Memory B cell (primary cell): ENCODE data around the gene CYP3A4.
"Not testable (repeated sequence)": the region's sequence is repeated elsewhere in the genome, so short reads cannot be mapped to it uniquely, and the experiment has no call there.

Experiments used
- ATAC-seq: fragments of 150-1000 bp; cut with Tn5 transposase; 2 replicates; pipeline ENCODE4 v1.10.0; 2021; ENCODE audit warnings: low read depth, mild to moderate bottlenecking, moderate library complexity
- DNase-seq, 2 donors: peaks; one replicate each; pipeline ENCODE4 v3.0.0; 2022; ENCODE audit warnings: low spot score in 2 of 2
- H3K27ac Mint-ChIP-seq: one replicate; pipeline ENCODE4 v1.8.0; 2022; ENCODE audit warnings: mild to moderate bottlenecking, moderate library complexity, mixed read lengths
- H3K27me3 Mint-ChIP-seq: one replicate; pipeline ENCODE4 v1.8.0; 2022; ENCODE audit warnings: mixed read lengths
- H3K36me3 Mint-ChIP-seq: one replicate; pipeline ENCODE4 v1.8.0; 2022; ENCODE audit warnings: mild to moderate bottlenecking, mixed read lengths
- H3K4me1 Mint-ChIP-seq: one replicate; pipeline ENCODE4 v1.8.0; 2022; ENCODE audit warnings: mixed read lengths
- H3K4me3 Mint-ChIP-seq: one replicate; pipeline ENCODE4 v1.8.0; 2022; ENCODE audit warnings: mild to moderate bottlenecking, moderate library complexity, mixed read lengths
- H3K9me3 Mint-ChIP-seq: one replicate; pipeline ENCODE4 v1.8.0; 2022; ENCODE audit warnings: mixed read lengths

Gene CYP3A4

DNA sequence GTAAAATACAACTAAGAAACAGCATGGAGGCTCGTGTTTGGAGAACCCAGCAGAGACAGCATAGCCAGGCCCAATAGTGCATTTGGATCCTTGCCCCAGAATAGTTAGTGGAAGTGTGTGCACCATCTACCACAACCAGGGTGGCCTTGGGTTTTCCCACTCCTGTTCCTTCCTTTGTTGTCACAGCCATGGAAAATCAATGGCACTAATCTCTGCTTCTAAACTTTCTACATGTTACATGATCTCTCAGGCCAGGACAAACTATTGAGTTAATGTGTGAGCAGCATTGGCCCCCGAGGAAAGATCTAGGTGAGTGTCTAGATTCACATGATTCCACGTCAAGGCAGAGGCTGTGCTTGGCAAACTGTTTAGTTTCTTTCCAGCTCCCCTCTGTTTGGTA lies 51.0 kb downstream of the CYP3A4 start:
- DNase-seq (no peak), ATAC-seq (no peak)
- peaks cover 4% of the 10 kb centered on the region for H3K27me3 Mint-ChIP-seq
- peaks cover 2% of the 10 kb centered on the region for H3K36me3 Mint-ChIP-seq
- H3K9me3 Mint-ChIP-seq, result no peaks in the 10 kb centered on the region
- H3K4me1 Mint-ChIP-seq, result no peaks in the 10 kb centered on the region
- H3K4me3 Mint-ChIP-seq, result no peak overlapping the region
- no peak overlapping the region for H3K27ac Mint-ChIP-seq

DNA sequence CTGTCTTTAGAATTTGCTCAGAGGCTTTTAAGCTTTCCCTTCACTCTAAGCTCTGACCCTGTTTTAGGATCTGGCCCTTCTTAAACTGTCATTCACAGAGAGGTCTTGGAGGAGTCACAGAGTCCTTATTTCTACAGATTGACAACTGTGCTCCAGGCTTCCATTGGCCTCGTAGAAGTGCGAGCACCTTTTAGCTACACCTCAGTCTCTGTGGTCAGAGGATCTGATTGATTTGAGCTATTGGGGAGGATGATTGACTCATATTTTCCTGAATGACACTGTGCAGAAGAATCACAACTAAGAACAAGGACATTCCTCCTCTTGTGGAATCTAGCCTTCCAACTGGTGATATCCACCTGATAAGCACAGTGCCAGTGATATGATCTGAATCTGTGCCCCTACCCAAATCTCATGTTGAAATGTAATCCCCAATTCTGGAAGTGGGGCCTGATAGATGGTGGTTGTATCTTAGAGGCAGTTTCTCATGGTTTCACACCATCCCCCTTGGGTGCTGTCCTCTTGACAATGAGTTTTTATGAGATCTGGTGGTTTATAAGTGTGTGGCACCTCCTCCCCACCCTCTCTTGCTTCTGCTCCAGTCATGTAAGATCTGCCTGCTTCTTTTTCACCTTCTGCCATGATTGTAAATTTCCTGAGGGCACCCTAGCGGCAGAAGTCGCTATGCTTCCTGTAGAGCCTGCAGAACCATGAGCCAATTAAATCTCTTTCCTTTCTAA lies 52.2 kb downstream of the CYP3A4 start:
- Mint-ChIP-seq H3K9me3 (no peaks in the 10 kb centered on the region), H3K27ac (no peak overlapping the region), H3K4me1 (no peaks in the 10 kb centered on the region), H3K4me3 (no peak overlapping the region), H3K36me3 (peaks cover 1% of the 10 kb centered on the region), H3K27me3 (peaks cover 4% of the 10 kb centered on the region)
- no peak for ATAC-seq
- no peak for DNase-seq

DNA sequence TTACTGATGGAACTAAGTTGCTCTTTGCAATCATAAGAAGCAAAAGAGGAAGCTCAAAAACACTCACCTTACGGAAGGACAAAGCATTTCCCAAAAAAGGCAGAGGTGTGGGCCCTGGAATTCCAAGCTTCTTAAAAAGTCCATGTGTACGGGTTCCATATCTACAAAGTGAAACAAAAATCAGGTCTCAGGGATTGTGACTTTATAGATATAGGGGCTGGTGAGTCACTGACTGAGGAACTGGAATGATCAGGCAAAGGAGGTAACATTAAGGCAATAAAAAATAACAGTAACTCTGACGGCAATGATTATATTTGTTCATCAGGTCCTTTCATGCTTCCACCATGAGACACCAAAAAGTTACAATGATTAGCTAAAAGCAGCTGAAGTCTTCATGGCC lies 53.0 kb downstream of the CYP3A4 start:
- H3K4me1 Mint-ChIP-seq, result no peaks in the 10 kb centered on the region
- ATAC-seq (no peak), DNase-seq (no peak)
- H3K27me3 Mint-ChIP-seq, result peaks cover 4% of the 10 kb centered on the region
- no peak overlapping the region for H3K27ac Mint-ChIP-seq
- no peaks in the 10 kb centered on the region for H3K36me3 Mint-ChIP-seq
- H3K9me3 Mint-ChIP-seq, result no peaks in the 10 kb centered on the region
- H3K4me3 Mint-ChIP-seq, result no peak overlapping the region

DNA sequence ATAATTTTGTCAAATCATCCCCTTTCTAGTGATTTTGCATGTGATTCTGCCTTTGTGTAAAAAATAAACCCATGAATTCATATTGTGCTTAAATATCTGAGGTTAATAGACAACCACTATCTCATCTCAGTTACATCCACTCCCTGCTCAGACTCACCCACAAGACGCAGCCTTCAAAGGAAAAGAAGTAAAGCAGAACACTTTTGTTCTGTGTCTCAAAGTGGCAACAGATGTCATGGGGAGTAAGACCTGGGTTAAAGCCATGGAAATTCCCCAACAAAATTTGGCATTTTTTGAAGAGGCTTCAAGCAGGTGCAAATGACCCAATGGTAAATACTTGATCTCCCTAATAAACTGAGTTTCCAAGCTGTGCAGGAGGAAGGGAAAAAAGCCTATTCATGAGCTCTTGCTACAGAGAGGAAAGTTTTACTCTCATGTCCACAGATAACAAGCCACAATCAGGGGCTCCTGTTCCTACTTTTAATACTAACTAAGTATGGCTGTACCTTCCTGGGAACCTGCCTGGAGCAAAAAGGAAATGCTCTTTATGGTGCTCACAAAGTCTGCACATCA lies 53.7 kb downstream of the CYP3A4 start:
- Mint-ChIP-seq H3K27ac (no peak overlapping the region), H3K27me3 (peaks cover under 1% of the 10 kb centered on the region), H3K36me3 (no peaks in the 10 kb centered on the region), H3K4me1 (no peaks in the 10 kb centered on the region), H3K4me3 (no peak overlapping the region), H3K9me3 (no peaks in the 10 kb centered on the region)
- DNase-seq (no peak), ATAC-seq (no peak)

DNA sequence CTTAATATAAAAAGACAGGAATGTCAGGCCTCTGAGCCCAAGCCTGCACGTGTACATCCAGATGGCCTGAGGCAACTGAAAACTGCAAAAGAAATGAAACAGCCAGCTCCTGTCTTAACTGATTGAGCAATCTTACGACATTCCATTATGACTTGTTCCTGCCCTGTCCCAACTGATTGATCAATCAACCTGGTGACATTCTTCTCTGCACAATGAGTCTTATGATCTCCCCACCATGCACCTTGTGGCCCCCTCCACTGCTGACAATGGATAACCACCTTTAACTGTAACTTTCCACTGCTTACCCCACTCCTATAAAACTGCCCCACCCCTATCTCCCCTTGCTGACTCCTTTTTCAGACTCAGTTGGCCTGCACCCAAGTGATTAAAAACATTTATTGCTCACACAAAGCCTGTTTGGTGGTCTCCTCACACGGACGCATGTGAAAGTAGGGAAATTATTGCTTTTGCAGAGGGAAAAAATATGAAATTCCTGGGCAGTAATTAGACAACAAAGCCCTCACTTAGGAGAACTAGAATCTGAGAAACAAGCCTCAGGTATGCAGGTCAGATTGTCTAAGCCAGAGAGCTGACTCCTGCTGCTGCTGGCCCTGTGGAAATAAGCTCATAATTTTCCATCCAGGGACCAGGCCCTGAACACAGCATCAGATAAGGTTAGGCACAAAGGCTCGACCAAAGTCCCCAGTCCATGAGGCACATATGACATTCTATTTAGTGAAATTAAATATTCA lies 54.3 kb downstream of the CYP3A4 start:
- H3K9me3 Mint-ChIP-seq, result no peaks in the 10 kb centered on the region
- no peak overlapping the region for H3K4me3 Mint-ChIP-seq
- no peaks in the 10 kb centered on the region for H3K36me3 Mint-ChIP-seq
- H3K4me1 Mint-ChIP-seq, result no peaks in the 10 kb centered on the region
- H3K27me3 Mint-ChIP-seq, result no peaks in the 10 kb centered on the region
- no peak overlapping the region for H3K27ac Mint-ChIP-seq
- ATAC-seq (no peak), DNase-seq (no peak)

DNA sequence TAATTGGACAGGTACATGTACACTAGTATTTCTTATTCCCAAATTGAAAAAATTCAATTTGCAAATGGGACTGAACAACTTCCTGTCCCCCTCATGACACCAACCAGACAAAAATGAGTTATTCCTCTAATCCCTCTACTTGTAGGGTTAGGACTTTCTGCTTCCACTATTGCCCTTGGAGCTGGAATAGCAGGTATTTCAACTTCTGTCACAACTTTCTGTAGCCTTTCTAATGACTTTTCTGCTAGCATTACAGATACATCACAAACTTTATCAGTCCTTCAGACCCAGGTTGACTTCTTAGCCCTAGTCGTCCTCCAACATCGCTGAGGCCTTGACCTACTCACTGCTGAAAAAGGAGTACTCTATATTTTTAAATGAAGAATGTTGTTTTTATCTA lies 55.4 kb downstream of the CYP3A4 start:
- H3K4me1 Mint-ChIP-seq, result no peaks in the 10 kb centered on the region
- no peak overlapping the region for H3K4me3 Mint-ChIP-seq
- H3K27me3 Mint-ChIP-seq, result peaks cover 7% of the 10 kb centered on the region
- DNase-seq (no peak), ATAC-seq (no peak)
- H3K36me3 Mint-ChIP-seq, result peaks cover 5% of the 10 kb centered on the region
- no peaks in the 10 kb centered on the region for H3K9me3 Mint-ChIP-seq
- no peak overlapping the region for H3K27ac Mint-ChIP-seq

DNA sequence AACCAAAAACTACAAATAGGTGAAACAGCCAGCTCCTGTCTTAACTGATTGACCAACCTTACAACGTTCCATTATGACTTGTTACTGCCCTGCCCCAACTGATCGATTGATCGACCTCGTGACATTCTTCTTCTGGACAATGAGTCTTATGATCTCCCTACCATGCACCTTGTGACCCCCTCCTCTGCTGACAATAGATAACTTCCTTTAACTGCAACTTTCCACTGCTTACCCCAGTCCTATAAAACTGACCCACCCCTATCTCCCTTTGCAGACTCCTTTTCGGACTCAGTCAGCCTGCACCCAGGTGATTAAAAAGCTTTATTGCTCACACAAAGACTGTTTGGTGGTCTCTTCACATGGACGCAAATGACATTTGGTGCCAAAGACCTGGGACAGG lies 60.8 kb downstream of the CYP3A4 start:
- not testable (repeated sequence) for H3K27me3 Mint-ChIP-seq, ATAC-seq, H3K36me3 Mint-ChIP-seq, H3K4me3 Mint-ChIP-seq, H3K27ac Mint-ChIP-seq, DNase-seq, H3K4me1 Mint-ChIP-seq, H3K9me3 Mint-ChIP-seq

DNA sequence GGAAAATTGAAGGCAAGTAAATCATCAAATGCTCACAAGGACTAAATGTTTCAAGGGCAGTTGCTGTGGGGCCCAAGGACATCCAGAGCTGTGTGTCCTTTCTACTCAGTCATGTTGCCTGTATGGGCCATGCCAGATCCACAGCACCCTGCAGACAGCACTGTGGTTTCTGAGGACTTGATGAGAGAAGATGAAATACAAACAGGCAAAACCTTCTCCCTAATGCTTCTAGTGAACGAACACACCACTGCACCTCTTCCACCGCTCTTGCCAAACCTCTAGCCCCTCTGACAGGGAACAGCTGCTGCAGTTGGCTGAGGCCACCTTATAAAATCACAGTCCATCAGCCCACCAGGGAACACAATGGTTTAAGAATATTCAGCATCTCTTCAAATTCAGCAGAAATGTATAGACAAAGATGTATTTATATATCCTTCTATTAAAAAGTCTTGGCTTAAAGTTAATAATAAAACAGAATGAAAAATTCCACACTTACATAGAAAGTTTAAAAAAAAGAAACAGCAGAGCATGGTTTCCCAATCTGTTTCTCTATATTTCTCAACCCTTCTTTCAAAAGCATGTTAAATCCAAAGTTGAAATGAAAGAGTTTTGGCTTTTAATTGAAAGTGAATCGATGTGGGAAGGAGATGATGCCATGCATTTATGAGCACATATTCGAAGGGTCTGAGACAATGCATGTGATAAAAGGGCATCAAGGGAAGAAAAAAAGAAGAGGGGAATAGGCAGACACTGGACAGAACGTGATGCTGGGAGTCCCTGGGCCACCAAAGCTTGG lies 63.0 kb downstream of the CYP3A4 start:
- H3K4me1 Mint-ChIP-seq, result no peaks in the 10 kb centered on the region
- ATAC-seq, result no peak
- H3K4me3 Mint-ChIP-seq, result no peak overlapping the region
- no peak overlapping the region for H3K27ac Mint-ChIP-seq
- peaks cover 4% of the 10 kb centered on the region for H3K9me3 Mint-ChIP-seq
- peaks cover 5% of the 10 kb centered on the region for H3K36me3 Mint-ChIP-seq
- no peak for DNase-seq
- peaks cover 9% of the 10 kb centered on the region for H3K27me3 Mint-ChIP-seq

DNA sequence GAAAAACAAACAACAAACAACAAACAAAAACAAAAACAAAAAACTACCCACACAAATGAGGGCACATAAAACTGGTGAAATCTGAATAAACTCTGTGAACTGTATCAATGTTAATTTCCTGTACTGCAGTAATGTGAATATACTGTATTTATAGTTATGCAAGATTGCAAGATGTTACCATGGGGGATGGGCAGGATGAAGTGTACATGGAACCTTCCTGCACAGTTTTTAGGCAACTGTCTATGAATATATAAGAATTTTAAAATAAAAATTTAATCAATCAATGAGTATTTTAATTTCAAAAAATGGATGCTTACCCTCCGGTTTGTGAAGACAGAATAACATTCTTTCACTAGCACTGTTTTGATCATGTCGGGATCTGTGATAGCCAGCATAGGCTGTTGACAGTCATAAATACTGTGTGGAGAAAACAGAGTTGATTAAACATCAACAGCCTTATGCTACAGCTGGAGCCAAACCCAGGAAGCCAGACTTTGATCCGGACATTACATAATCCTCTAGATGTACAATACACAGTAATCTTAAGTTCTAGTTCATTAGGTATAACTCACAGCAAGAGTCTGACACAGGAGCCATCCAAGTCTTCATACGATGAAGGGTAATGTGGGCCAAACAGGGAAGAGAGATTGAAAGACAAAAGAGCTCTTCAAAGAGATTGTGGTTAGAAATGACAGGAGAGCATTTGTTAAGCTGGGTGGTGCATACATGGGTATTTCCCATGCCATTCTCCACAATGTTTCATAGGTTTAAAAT lies 63.8 kb downstream of the CYP3A4 start:
- H3K36me3 Mint-ChIP-seq, result peaks cover 5% of the 10 kb centered on the region
- H3K27ac Mint-ChIP-seq, result no peak overlapping the region
- H3K4me1 Mint-ChIP-seq, result no peaks in the 10 kb centered on the region
- H3K27me3 Mint-ChIP-seq, result peaks cover 9% of the 10 kb centered on the region
- no peak for DNase-seq
- no peak overlapping the region for H3K4me3 Mint-ChIP-seq
- H3K9me3 Mint-ChIP-seq, result peaks cover 4% of the 10 kb centered on the region
- ATAC-seq, result no peak

DNA sequence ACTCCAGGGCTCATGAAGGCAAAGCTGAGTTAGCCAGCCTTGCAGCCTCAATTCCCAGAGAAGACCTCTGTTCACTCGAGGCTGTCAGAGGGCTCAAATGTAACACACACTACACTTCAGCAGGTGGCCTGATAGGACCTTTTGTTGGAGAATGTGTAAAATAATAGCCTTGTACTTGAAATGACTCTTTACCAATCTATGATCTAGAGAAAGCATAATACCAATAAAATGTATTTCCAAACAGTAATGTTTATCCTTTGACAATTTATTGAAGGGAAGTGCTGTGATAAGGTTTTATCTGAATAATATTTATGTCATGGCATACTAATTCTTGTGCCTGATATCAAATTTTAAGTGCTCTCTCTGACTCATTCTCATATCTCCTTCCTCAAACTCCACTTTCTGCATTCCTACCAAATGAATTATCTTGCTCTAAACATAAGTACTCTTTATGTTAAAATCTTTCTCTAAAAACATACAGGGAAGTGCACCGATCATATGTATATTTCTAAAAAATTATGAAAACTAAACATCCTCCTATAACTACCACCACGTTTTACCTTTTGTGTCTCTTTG lies 69.9 kb downstream of the CYP3A4 start:
- no peaks in the 10 kb centered on the region for H3K4me1 Mint-ChIP-seq
- H3K4me3 Mint-ChIP-seq, result no peak overlapping the region
- H3K27ac Mint-ChIP-seq, result no peak overlapping the region
- no peak for DNase-seq
- peaks cover 15% of the 10 kb centered on the region for H3K36me3 Mint-ChIP-seq
- ATAC-seq, result no peak
- no peaks in the 10 kb centered on the region for H3K27me3 Mint-ChIP-seq
- H3K9me3 Mint-ChIP-seq, result peaks cover 4% of the 10 kb centered on the region

DNA sequence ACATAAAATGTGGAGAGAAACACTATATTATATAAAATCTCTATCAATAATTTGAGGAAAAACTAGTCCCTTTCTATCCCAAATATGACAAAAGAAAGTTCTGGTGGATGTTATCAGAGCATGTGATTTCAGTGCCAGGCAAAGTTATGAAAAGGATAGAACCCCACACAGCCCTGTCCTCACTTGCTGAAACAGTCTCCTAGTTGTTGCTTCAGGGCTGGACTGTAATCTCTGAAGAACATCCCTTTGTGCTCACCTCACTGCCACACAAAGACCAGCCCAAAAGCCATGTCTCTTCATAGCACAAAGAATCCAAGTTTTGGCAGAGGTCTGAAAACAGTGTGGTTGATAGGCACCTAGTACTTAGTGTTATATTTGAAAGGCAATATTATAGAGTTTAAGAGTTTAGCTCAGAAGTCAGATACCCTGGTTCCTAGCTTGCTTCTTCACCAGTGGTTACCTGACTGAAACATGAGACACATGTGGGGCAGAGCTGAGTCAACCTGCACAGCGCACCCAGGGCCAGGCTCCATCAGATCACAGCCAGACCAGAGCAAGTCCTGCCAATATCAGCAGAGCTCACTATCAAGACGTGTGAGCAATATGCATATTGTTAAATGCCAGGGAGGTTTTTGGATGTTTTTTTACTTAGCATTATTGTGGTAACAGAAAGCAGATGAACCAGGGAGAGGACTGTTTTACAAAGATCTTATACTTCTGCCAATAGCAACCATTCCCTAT lies 74.0 kb downstream of the CYP3A4 start:
- Mint-ChIP-seq H3K4me1 (no peaks in the 10 kb centered on the region), H3K27me3 (no peaks in the 10 kb centered on the region), H3K9me3 (peaks cover 2% of the 10 kb centered on the region), H3K36me3 (peaks cover 20% of the 10 kb centered on the region), H3K27ac (no peak overlapping the region), H3K4me3 (no peak overlapping the region)
- DNase-seq (no peak), ATAC-seq (no peak)

DNA sequence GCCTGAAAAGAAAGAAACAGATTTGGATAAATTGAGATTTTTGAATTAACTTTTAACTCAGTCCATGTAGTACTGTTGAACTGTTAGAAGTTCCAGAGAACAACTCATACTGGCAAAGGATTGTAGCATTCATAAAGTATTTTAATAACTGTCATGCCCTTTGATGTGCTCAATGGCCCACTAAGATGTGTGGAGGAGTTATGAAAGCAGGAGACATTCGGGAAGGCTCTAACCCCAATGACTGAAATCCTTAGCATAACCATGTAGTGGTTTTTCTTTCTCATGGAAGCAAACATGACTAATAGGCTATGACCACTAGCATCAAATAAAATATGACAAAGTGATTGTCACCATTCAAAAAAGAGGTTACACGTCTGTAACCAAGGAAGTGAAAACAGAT lies 74.7 kb downstream of the CYP3A4 start:
- no peaks in the 10 kb centered on the region for H3K27me3 Mint-ChIP-seq
- no peak overlapping the region for H3K4me3 Mint-ChIP-seq
- ATAC-seq (no peak), DNase-seq (no peak)
- peaks cover 2% of the 10 kb centered on the region for H3K9me3 Mint-ChIP-seq
- H3K27ac Mint-ChIP-seq, result no peak overlapping the region
- H3K4me1 Mint-ChIP-seq, result no peaks in the 10 kb centered on the region
- H3K36me3 Mint-ChIP-seq, result peaks cover 15% of the 10 kb centered on the region

DNA sequence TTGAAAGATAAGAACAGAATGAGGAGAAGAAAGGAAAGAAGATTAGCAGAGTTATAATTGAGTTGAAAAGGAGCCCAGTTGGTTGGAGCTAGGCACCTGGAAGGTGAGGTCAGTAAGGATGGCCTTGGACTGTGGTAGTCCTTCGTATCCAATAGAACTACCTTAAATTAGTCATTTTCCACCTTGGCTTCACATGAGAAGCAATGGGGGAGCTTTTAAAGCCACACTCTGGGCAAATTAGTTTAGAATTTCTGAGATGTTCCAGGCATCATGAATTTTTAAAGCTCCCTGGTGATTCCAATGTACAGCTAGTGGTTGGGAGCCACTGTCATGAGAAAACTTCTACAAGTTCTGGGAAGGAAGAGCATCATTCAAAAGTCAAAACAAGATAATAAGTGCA lies 76.9 kb downstream of the CYP3A4 start:
- ATAC-seq (no peak), DNase-seq (no peak)
- Mint-ChIP-seq H3K36me3 (peaks cover 14% of the 10 kb centered on the region), H3K9me3 (peaks cover 2% of the 10 kb centered on the region), H3K27ac (no peak overlapping the region), H3K4me3 (no peak overlapping the region), H3K4me1 (no peaks in the 10 kb centered on the region), H3K27me3 (peaks cover 3% of the 10 kb centered on the region)
